Measurements from ENCODE around the gene RBM33. TPM values are rescaled to one million over a fixed set of nuclear protein-coding genes. Genes with fewer than 3 reads are reported as not detected.

RBM33 gene
- total and polyA plus RNA-seq, 2 of the 13 experiments (the other 11 are each of a cell fraction or from before 2014, with no cell fraction given), result 12.4 to 28.9 TPM

- TF ChIP-seq ZBTB1 (CRISPR knock-in tag; IDR thresholded peaks at IDR 0.05; ENCODE audit: borderline replicate concordance), result no peak; the same call in 1 of the 2 replicates
- peak; percentile 17; the same call in 1 of the 2 replicates for TF ChIP-seq ZGPAT (CRISPR knock-in tag; IDR thresholded peaks at IDR 0.05)
- peak; percentile 58; the same call in 1 of the 2 replicates for TF ChIP-seq ZNF33B (CRISPR knock-in tag; IDR thresholded peaks at IDR 0.05)
- peak; percentile 73; the same call in 1 of the 2 replicates for TF ChIP-seq ZNF709 (CRISPR knock-in tag; IDR thresholded peaks at IDR 0.05)
- TF ChIP-seq E2F1 (CRISPR knock-in tag; IDR thresholded peaks at IDR 0.05), result no peak
- TF ChIP-seq DNMT1 (CRISPR knock-in tag; IDR thresholded peaks at IDR 0.05), result no peak
- peak; percentile 39; the same call in 1 of the 2 replicates for TF ChIP-seq SIN3A (IDR thresholded peaks at IDR 0.05; ENCODE audit: borderline replicate concordance, low read depth, low read length)
- TF ChIP-seq ZNF577 (CRISPR knock-in tag; IDR thresholded peaks at IDR 0.05; ENCODE audit: borderline replicate concordance, low read depth), result no peak
- TF ChIP-seq IRF1 (CRISPR knock-in tag; IDR thresholded peaks at IDR 0.05; ENCODE audit: low read depth), result no peak
- TF ChIP-seq ZBTB10 (CRISPR knock-in tag; IDR thresholded peaks at IDR 0.05; ENCODE audit: borderline replicate concordance), result no peak; the same call in 1 of the 2 replicates
- TF ChIP-seq ZNF451 (CRISPR knock-in tag; IDR thresholded peaks at IDR 0.05), result peak; percentile 39; the same call in 1 of the 2 replicates
- 0 out of 2 replicates have a peak, but pooled peaks have one; percentile 2 for TF ChIP-seq ARNTL (CRISPR knock-in tag; IDR thresholded peaks at IDR 0.05)
- TF ChIP-seq POLR2AphosphoS5 (IDR thresholded peaks at IDR 0.05; ENCODE audit: low read depth, low read length), result peak; percentile 83
- no peak for TF ChIP-seq NFIB (CRISPR knock-in tag; IDR thresholded peaks at IDR 0.05; ENCODE audit: borderline replicate concordance)
- TF ChIP-seq ZBTB7A (CRISPR knock-in tag; IDR thresholded peaks at IDR 0.05), result no peak
- no peak for TF ChIP-seq ZSCAN29 (CRISPR knock-in tag; conservative IDR thresholded peaks at IDR 0.05)
- 0 out of 2 replicates have a peak, but pooled peaks have one; percentile 62 for TF ChIP-seq ZNF441 (CRISPR knock-in tag; IDR thresholded peaks at IDR 0.05; ENCODE audit: borderline replicate concordance)
- peak; percentile 59; the same call in 1 of the 2 replicates for TF ChIP-seq BCL6 (CRISPR knock-in tag; IDR thresholded peaks at IDR 0.05)
- no peak; the same call in 1 of the 2 replicates for TF ChIP-seq KMT2A (CRISPR knock-in tag; IDR thresholded peaks at IDR 0.05)
- no peak for TF ChIP-seq HOXD1 (CRISPR knock-in tag; IDR thresholded peaks at IDR 0.05)
- TF ChIP-seq ZNF672 (CRISPR knock-in tag; IDR thresholded peaks at IDR 0.05), result no peak
- TF ChIP-seq SOX5 (CRISPR knock-in tag; IDR thresholded peaks at IDR 0.05; ENCODE audit: borderline replicate concordance), result peak; percentile 38; the same call in 1 of the 2 replicates
Measured at GRCh38 chr7:155808549-155809331, 164.3 kb downstream of the RBM33 start (continued).
